Right lobe of liver (tissue), 6 donors: Measurements from ENCODE around the gene NOTCH4. TPM values are rescaled to one million over a fixed set of nuclear protein-coding genes. Genes with fewer than 3 reads are reported as not detected.

ENCODE experiments used
- ATAC-seq, 4 donors: fragments of 200-7000 bp; cut with Tn5 transposase; one replicate each; pipeline ENCODE4 v1.9.1; 2020; ENCODE audit warnings: mild to moderate bottlenecking in 4 of 4, moderate library complexity in 4 of 4
- DNase-seq, 3 donors: peaks; one replicate each; pipeline ENCODE4 v3.0.0-alpha.2; 2020
- H3K27ac ChIP-seq, 3 donors: fragments of 200-600 bp; one replicate each; pipeline ENCODE4 v1.8.0; 2022
- H3K27me3 ChIP-seq, 2 donors: fragments of 200-600 bp; one replicate each; pipeline ENCODE4 v1.8.0; 2022
- H3K36me3 ChIP-seq, 4 donors: fragments of 200-600 bp; sonication (generic) in 1 of 4; one replicate each; pipeline versions ENCODE4 v1.5.1 to v1.8.0; 2017 to 2022; ENCODE audit warnings: control low read depth in 1 of 4
- H3K4me1 ChIP-seq, 4 donors: fragments of 200-600 bp; sonication (generic) in 1 of 4; one replicate each; pipeline versions ENCODE4 v1.5.1 to v1.8.0; 2017 to 2022; ENCODE audit warnings: control low read depth in 1 of 4
- H3K4me3 ChIP-seq, 3 donors: fragments of 200-600 bp; one replicate each; pipeline ENCODE4 v1.8.0; 2022
- H3K9me3 ChIP-seq, 4 donors: fragments of 200-600 bp; sonication (generic) in 1 of 4; one replicate each; pipeline versions ENCODE4 v1.5.1 to v1.8.0; 2017 to 2022; ENCODE audit warnings: control low read depth in 1 of 4
- CTCF ChIP-seq, 4 donors: fragments of 200-600 bp in 3 of 4; fragments of 450-650 bp in 1 of 4; IDR thresholded peaks; one replicate each; pipeline versions ENCODE4 v1.5.1 to v1.8.0; 2016 to 2022; ENCODE audit warnings: antibody characterized with exemption in 4 of 4, mild to moderate bottlenecking in 2 of 4
- POLR2A ChIP-seq: fragments of 450-650 bp; IDR thresholded peaks from one replicate; pipeline ENCODE4 v1.6.1; 2017; ENCODE audit warnings: antibody characterized with exemption, mild to moderate bottlenecking
- whole genome bisulfite sequencing: methylation state at CpG from one replicate; pipeline ENCODE4 v1.1.6; 2018; ENCODE audit warnings: low coverage, low lambda C conversion rate; ENCODE audit not compliant: insufficient coverage; ENCODE audit errors: missing lambda C conversion rate; 5-methylcytosine and 5-hydroxymethylcytosine counted together
- intact Hi-C, 2 donors: fragments of 100-400 bp; cut with DNase I; formaldehyde crosslinking; loops; one replicate each; pipeline versions ENCODE4 v1.11.2 to v1.14.1; 2022
- total RNA-seq, 6 experiments: library from RNA; depleted of rRNA in 2 of 6; stranded (reverse); fragments of >200 nt in 2 of 6; fragmentation: NEBNext Ultra II Directional in 3 of 6; extraction: Animal tissue kit (Norgen Biotek cat#: 25700) in 3 of 6; gene quantifications; one replicate each; pipeline versions ENCODE4 v1.1.0 to v1.2.4, GENCODE V29; 2016 to 2023
- donor health status: DM: no; HTN: yes; CAD: no.
- donor health status: DM: no; HTN: no; CAD: no.
- donor health status: DM: no; HTN: no; CAD: no.
- donor health status: DM: no; HTN: yes; CAD: no.
- donor health status: DM: no; HTN: yes; CAD: no.

NOTCH4 gene
- total RNA-seq, 6 experiments from 2014 or later, result 6.6 to 16.5 (median 8.9) TPM

GRCh38 chr6:32239462-32239861 is 15.6 kb upstream of the NOTCH4 start:
- no peak overlapping the region for H3K4me3 ChIP-seq
- TF ChIP-seq POLR2A (no peak), CTCF (IDR thresholded peaks at IDR 0.05) (no peak)

GRCh38 chr6:32234934-32235333 is 11.1 kb upstream of the NOTCH4 start:
- intact Hi-C loops, result no loop called here
- H3K36me3 ChIP-seq, result no peaks in the 10 kb centered on the region
- TF ChIP-seq POLR2A, result no peak
- no peak for TF ChIP-seq CTCF (IDR thresholded peaks at IDR 0.05)
- DNase-seq, result no peak
- no peaks in the 10 kb centered on the region for H3K9me3 ChIP-seq
- no peaks in the 10 kb centered on the region for H3K27me3 ChIP-seq
- H3K27ac ChIP-seq, result no peak overlapping the region
- no peak overlapping the region for H3K4me3 ChIP-seq
- ATAC-seq, result peak in 2 of 4 donors; percentile 41 to 48
- WGBS, result 50% methylated on average over 2 of the region's 4 CpGs
- H3K4me1 ChIP-seq, result no peaks in the 10 kb centered on the region

More at GRCh38 chr6:32239462-32239861, 15.6 kb upstream of the NOTCH4 start:
- Histone ChIP-seq H3K4me1 (peaks cover 0 to 5% (median under 1%) of the 10 kb centered on the region in 4 donors), H3K27me3 (no peaks in the 10 kb centered on the region), H3K36me3 (no peaks in the 10 kb centered on the region), H3K27ac (no peak overlapping the region), H3K9me3 (no peaks in the 10 kb centered on the region)
- DNase-seq (no peak), ATAC-seq (no peak)
- intact Hi-C loops, result no loop called here
- WGBS, result 58% methylated on average over 2 of the region's 2 CpGs

GRCh38 chr6:32226434-32226833 is 2.6 kb upstream of the NOTCH4 start:
- Histone ChIP-seq H3K27me3 (no peaks in the 10 kb centered on the region), H3K4me3 (no peak overlapping the region), H3K9me3 (no peaks in the 10 kb centered on the region), H3K36me3 (no peaks in the 10 kb centered on the region), H3K27ac (no peak overlapping the region), H3K4me1 (no peaks in the 10 kb centered on the region)
- ATAC-seq (no peak), DNase-seq (no peak)
- 91% methylated on average over 7 of the region's 7 CpGs for WGBS
- TF ChIP-seq POLR2A (no peak), CTCF (IDR thresholded peaks at IDR 0.05) (no peak)
- intact Hi-C loops, result no loop called here

- DNase-seq, result no peak
- no peak overlapping the region for H3K27ac ChIP-seq
- no peaks in the 10 kb centered on the region for H3K4me1 ChIP-seq
- TF ChIP-seq CTCF (IDR thresholded peaks at IDR 0.05), result no peak
- TF ChIP-seq POLR2A, result no peak
- no peaks in the 10 kb centered on the region for H3K27me3 ChIP-seq
- no peak for ATAC-seq
- WGBS, result 69% methylated on average over 2 of the region's 2 CpGs
- H3K4me3 ChIP-seq, result no peak overlapping the region
- no peaks in the 10 kb centered on the region for H3K36me3 ChIP-seq
- H3K9me3 ChIP-seq, result no peaks in the 10 kb centered on the region
- intact Hi-C loops, result no loop called here
Measured at GRCh38 chr6:32224696-32225095, 829 bp upstream of the NOTCH4 start.
